Mesangial cell (primary cell): ENCODE data around the gene IGFL1. TPM values are rescaled to one million over a fixed set of nuclear protein-coding genes. Genes with fewer than 3 reads are reported as not detected.

Experiments used
- total RNA-seq: library from RNA; depleted of rRNA; stranded (reverse); fragments of >200 nt; gene quantifications from 2 replicates; pipeline ENCODE4 v1.2.3, GENCODE V29; 2015

Gene IGFL1
- not detected in 2 replicates for total RNA-seq

GRCh38 chr19:46229442-46229841 lies at the start of gene IGFL1:
Gene IGFL1 (plus strand): TSS chr19:46229742. CDS start chr19:46229775, 33 bp downstream.

Other genes starting within 250 kb of the IGFL1 start
- gene CCDC61, start 234.3 kb upstream of the IGFL1 start, total RNA-seq, result 10.3 and 15.5 TPM in 2 replicates
- gene PGLYRP1, start 206.7 kb upstream of the IGFL1 start, total RNA-seq, result not detected in 2 replicates
- not detected in 2 replicates for gene IGFL4, start 188.7 kb upstream of the IGFL1 start, total RNA-seq
- gene IGFL3, start 105.1 kb upstream of the IGFL1 start, total RNA-seq, result 0.76 TPM in 1 of 2 replicates, not detected in the other
- gene IGFL2, start 81.5 kb upstream of the IGFL1 start, total RNA-seq, result 0.63 TPM in 1 of 2 replicates, not detected in the other
- 1.3 and 44.5 TPM in 2 replicates for gene HIF3A, start 67.3 kb downstream of the IGFL1 start, total RNA-seq
- gene PPP5C, start 117.3 kb downstream of the IGFL1 start, total RNA-seq, result 79.0 and 123 TPM in 2 replicates
- gene CCDC8, start 183.8 kb downstream of the IGFL1 start, total RNA-seq, result 14.8 and 33.7 TPM in 2 replicates
- gene PNMA8C, start 199.2 kb downstream of the IGFL1 start, total RNA-seq, result 0.13 TPM in 1 of 2 replicates, not detected in the other
- gene PNMA8A, start 241.8 kb downstream of the IGFL1 start, total RNA-seq, result 4.1 and 14.1 TPM in 2 replicates